Neuronal stem cell (in vitro differentiated cells): ENCODE data around the gene PAK3.

Experiments
- DNase-seq: peaks from one replicate; pipeline ENCODE4 v3.0.0-alpha.2; 2013; ENCODE audit warnings: low spot score
- H2AFZ ChIP-seq: one replicate; pipeline ENCODE4 v1.6.1; 2013; ENCODE audit warnings: mild to moderate bottlenecking, low read length, inconsistent platforms
- H2AK5ac ChIP-seq: 2 replicates; pipeline ENCODE4 v1.6.1; 2013; ENCODE audit warnings: low read depth, mild to moderate bottlenecking, inconsistent platforms, low read length, moderate library complexity, mixed read lengths
- H2BK120ac ChIP-seq: 2 replicates; pipeline ENCODE4 v1.6.1; 2013; ENCODE audit warnings: low read depth, mild to moderate bottlenecking, inconsistent platforms, low read length, moderate library complexity, mixed read lengths
- H2BK12ac ChIP-seq: one replicate; pipeline ENCODE4 v1.6.1; 2013; ENCODE audit warnings: low read length, inconsistent platforms
- H2BK15ac ChIP-seq: 2 replicates; pipeline ENCODE4 v1.6.1; 2013; ENCODE audit warnings: mild to moderate bottlenecking, low read length, inconsistent platforms, mixed read lengths
- H2BK5ac ChIP-seq: one replicate; pipeline ENCODE4 v1.6.1; 2013; ENCODE audit warnings: inconsistent platforms, mild to moderate bottlenecking, low read length, moderate library complexity
- H3K14ac ChIP-seq: one replicate; pipeline ENCODE4 v1.6.1; 2013; ENCODE audit warnings: low read length, inconsistent platforms
- H3K18ac ChIP-seq: 2 replicates; pipeline ENCODE4 v1.6.1; 2013; ENCODE audit warnings: low read length, inconsistent platforms
- H3K23ac ChIP-seq: 2 replicates; pipeline ENCODE4 v1.6.1; 2013; ENCODE audit warnings: low read depth, mild to moderate bottlenecking, mixed read lengths, low read length, inconsistent platforms; ENCODE audit not compliant: poor library complexity
- H3K27ac ChIP-seq: replicated peaks from 3 replicates; pipeline ENCODE4 v1.5.1; 2013; ENCODE audit warnings: low read length, inconsistent platforms
- H3K27me3 ChIP-seq, 3 experiments: 2 replicates each; pipeline ENCODE4 v1.6.1; 2013; ENCODE audit warnings: low read length in 3 of 3, mild to moderate bottlenecking in 2 of 3, inconsistent platforms in 1 of 3, low read depth in 1 of 3, mixed read lengths in 1 of 3, moderate library complexity in 1 of 3; ENCODE audit not compliant: control insufficient read depth in 3 of 3, insufficient read depth in 3 of 3
- H3K36me3 ChIP-seq, 2 donors: replicated peaks in 1 of 2; 2 replicates each; pipeline ENCODE4 v1.6.1; 2013; ENCODE audit warnings: low read length in 2 of 2; ENCODE audit not compliant: control insufficient read depth in 2 of 2, insufficient read depth in 2 of 2
- H3K4ac ChIP-seq: 2 replicates; pipeline ENCODE4 v1.6.1; 2013; ENCODE audit warnings: inconsistent platforms, mild to moderate bottlenecking, low read length, moderate library complexity
- H3K4me1 ChIP-seq, 2 donors: 1 replicate in 1 of 2; 2 replicates in 1 of 2; pipeline ENCODE4 v1.6.1; 2013; ENCODE audit warnings: low read length in 2 of 2, low read depth in 1 of 2; ENCODE audit not compliant: control insufficient read depth in 2 of 2, insufficient read depth in 1 of 2
- H3K4me2 ChIP-seq: one replicate; pipeline ENCODE4 v1.6.1; 2013; ENCODE audit warnings: mild to moderate bottlenecking, low read length, inconsistent platforms; ENCODE audit not compliant: insufficient read depth, poor library complexity, severe bottlenecking
- H3K4me3 ChIP-seq, 2 donors: 2 replicates each; pipeline ENCODE4 v1.5.1; 2013; ENCODE audit warnings: low read length in 2 of 2, mild to moderate bottlenecking in 2 of 2, inconsistent platforms in 1 of 2, moderate library complexity in 1 of 2
- H3K79me1 ChIP-seq: one replicate; pipeline ENCODE4 v1.6.1; 2013; ENCODE audit warnings: low read depth, mild to moderate bottlenecking, inconsistent platforms, low read length, moderate library complexity
- H3K9ac ChIP-seq: one replicate; pipeline ENCODE4 v1.6.1; 2013; ENCODE audit warnings: mild to moderate bottlenecking, low read depth, low read length, inconsistent platforms; ENCODE audit not compliant: poor library complexity
- H3K9me3 ChIP-seq, 2 donors: replicated peaks in 1 of 2; 2 replicates each; pipeline versions ENCODE3 to v1.6.1; 2013; ENCODE audit warnings: low read length in 2 of 2, mild to moderate bottlenecking in 2 of 2, inconsistent platforms in 1 of 2, low read depth in 1 of 2, mixed read lengths in 1 of 2, moderate library complexity in 1 of 2; ENCODE audit not compliant: control insufficient read depth in 2 of 2, insufficient read depth in 1 of 2
- H4K8ac ChIP-seq: one replicate; pipeline ENCODE4 v1.6.1; 2013; ENCODE audit warnings: low read depth, mild to moderate bottlenecking, inconsistent platforms, low read length, moderate library complexity
- H4K91ac ChIP-seq: one replicate; pipeline ENCODE4 v1.6.1; 2013; ENCODE audit warnings: low read length, low read depth, mild to moderate bottlenecking, inconsistent platforms; ENCODE audit not compliant: poor library complexity
- WGBS, 2 donors: extraction: QIAGEN DNeasy Blood & Tissue Kit; methylation state at CpG; one replicate each; pipeline ENCODE4 v1.1.7; 2013; ENCODE audit warnings: missing lambda C conversion rate in 2 of 2, mixed read lengths in 1 of 2; ENCODE audit not compliant: insufficient read length in 2 of 2, insufficient replicate concordance in 1 of 2; ENCODE audit errors: extremely low coverage in 2 of 2; 5-methylcytosine and 5-hydroxymethylcytosine counted together

Gene PAK3

DNA sequence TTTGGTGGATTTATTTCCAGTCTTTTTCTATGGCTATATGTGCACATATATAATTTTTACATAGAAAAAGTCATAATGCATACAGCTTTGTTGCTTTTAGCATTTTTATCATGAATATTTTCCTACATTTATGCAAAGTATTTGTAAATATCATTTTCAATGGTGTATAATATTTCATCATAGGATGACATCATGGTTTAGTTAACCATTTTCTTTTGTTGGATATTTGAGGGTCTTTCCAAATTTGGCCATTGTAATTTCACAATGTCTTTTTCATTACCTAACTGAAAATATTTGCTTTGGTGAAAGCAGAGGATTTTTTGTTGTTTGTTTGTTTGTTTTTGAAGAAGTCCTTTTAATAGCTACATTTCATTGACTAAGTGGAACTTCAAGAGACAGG is 31.0 kb downstream of the PAK3 start:
- H2AFZ ChIP-seq: no peak overlapping the region
- H3K14ac ChIP-seq: no peak overlapping the region
- H3K79me1 ChIP-seq: no peaks in the 10 kb centered on the region
- H3K27me3 ChIP-seq: no peaks in the 10 kb centered on the region
- no peak for DNase-seq
- H3K23ac ChIP-seq: no peak overlapping the region
- no peak overlapping the region for H3K9ac ChIP-seq
- H3K4ac ChIP-seq: no peak overlapping the region
- H3K9me3 ChIP-seq: no peaks in the 10 kb centered on the region
- H2BK12ac ChIP-seq: no peak overlapping the region
- no peak overlapping the region for H3K4me2 ChIP-seq
- H2BK5ac ChIP-seq: no peak overlapping the region
- no peaks in the 10 kb centered on the region for H3K4me1 ChIP-seq
- H4K8ac ChIP-seq: no peak overlapping the region
- H2BK15ac ChIP-seq: no peak overlapping the region
- H3K36me3 ChIP-seq: no peaks in the 10 kb centered on the region
- no peak overlapping the region for H2AK5ac ChIP-seq
- H4K91ac ChIP-seq: no peak overlapping the region
- H3K27ac ChIP-seq: no peak overlapping the region
- no peak overlapping the region for H3K4me3 ChIP-seq
- no peak overlapping the region for H2BK120ac ChIP-seq
- no peak overlapping the region for H3K18ac ChIP-seq

DNA sequence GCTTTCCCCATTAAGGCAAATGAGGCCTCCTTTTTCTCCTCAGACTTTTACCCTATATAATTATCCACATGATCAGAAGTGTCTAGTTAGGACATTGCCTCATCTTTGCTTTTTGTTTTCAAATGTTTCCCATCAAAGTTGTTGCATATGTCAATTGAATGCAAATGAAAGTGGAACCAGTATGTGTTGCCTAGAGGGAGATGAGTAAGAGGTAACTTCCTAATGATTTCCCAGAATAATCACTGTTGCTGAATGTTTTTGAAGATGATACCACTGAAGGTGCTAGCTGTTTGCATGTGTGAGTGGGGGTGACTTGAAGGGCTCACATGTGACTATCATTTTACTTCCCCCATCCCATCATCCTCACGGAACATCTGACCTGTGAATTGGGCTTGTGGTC is 33.9 kb downstream of the PAK3 start:
- peaks cover 0 to 2% of the 10 kb centered on the region in 2 donors for H3K4me1 ChIP-seq
- no peak overlapping the region for H3K23ac ChIP-seq
- H2AK5ac ChIP-seq: no peak overlapping the region
- H4K8ac ChIP-seq: no peak overlapping the region
- H2AFZ ChIP-seq: no peak overlapping the region
- no peak overlapping the region for H4K91ac ChIP-seq
- no peaks in the 10 kb centered on the region for H3K79me1 ChIP-seq
- H3K9ac ChIP-seq: no peak overlapping the region
- H3K4ac ChIP-seq: no peak overlapping the region
- H2BK5ac ChIP-seq: no peak overlapping the region
- H2BK12ac ChIP-seq: no peak overlapping the region
- H3K9me3 ChIP-seq: no peaks in the 10 kb centered on the region
- peaks cover 0 to 4% (median 0%) of the 10 kb centered on the region in 3 experiments for H3K27me3 ChIP-seq
- H3K4me3 ChIP-seq: no peak overlapping the region
- no peaks in the 10 kb centered on the region for H3K36me3 ChIP-seq
- H3K27ac ChIP-seq: no peak overlapping the region
- WGBS, 2 donors: no CpG with 5 or more reads among the region's 1 CpG
- no peak overlapping the region for H3K4me2 ChIP-seq
- H2BK120ac ChIP-seq: no peak overlapping the region
- no peak overlapping the region for H2BK15ac ChIP-seq
- no peak for DNase-seq
- H3K14ac ChIP-seq: no peak overlapping the region
- no peak overlapping the region for H3K18ac ChIP-seq

DNA sequence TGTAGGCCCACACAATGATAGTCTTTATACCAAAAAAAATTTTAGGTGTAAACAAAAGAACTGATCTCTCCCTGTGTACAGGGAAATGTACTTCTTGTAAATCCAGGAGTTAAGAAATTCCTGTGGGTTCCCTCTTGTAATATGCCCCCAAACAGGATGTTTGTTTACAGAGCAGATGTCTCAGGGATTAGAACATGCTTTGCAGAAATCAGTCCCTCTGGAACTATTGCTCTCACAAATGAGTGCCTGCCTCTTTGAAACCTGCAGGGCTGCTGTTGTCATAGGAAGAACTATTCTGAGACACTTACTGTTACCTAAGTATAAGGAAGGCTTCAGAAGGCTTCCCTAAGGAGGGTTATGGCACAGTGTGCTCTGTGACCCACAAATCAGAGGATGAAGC is 35.6 kb downstream of the PAK3 start:
- Histone ChIP-seq H2AK5ac (no peak overlapping the region), H3K36me3 (no peaks in the 10 kb centered on the region), H3K9me3 (no peaks in the 10 kb centered on the region), H3K4me1 (peaks cover 0 to 2% of the 10 kb centered on the region in 2 donors), H3K27me3 (peaks cover 0 to 4% (median 0%) of the 10 kb centered on the region in 3 experiments), H2BK15ac (no peak overlapping the region), H2BK5ac (no peak overlapping the region), H3K4me3 (no peak overlapping the region), H2BK12ac (no peak overlapping the region), H3K4ac (no peak overlapping the region), H3K14ac (no peak overlapping the region), H3K9ac (no peak overlapping the region), H3K18ac (no peak overlapping the region), H3K27ac (no peak overlapping the region), H3K23ac (no peak overlapping the region), H3K4me2 (no peak overlapping the region), H3K79me1 (no peaks in the 10 kb centered on the region), H4K8ac (no peak overlapping the region), H2BK120ac (no peak overlapping the region), H4K91ac (no peak overlapping the region), H2AFZ (no peak overlapping the region)
- no peak for DNase-seq

DNA sequence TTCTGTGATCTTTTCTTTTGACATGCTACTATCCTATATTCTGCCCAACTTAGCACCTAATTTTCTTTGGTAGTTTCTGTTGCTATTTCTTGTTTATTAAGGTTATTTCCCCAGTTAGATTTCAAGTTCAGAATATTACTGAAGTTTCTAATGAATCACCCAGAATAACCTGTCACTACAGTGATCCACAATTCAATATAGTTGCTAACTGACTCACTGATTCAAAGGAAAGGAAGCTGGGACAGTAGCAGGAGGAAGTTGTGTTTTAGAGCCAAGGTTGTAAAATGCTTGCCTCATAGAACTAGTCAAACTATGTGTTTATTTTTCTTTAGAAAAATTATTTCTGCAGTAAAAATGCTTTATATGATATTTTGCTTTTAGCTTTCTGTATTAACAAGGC is 37.4 kb downstream of the PAK3 start:
- Histone ChIP-seq H4K8ac (no peak overlapping the region), H3K9ac (no peak overlapping the region), H2BK12ac (no peak overlapping the region), H3K4ac (no peak overlapping the region), H3K4me3 (no peak overlapping the region), H3K23ac (no peak overlapping the region), H2AFZ (no peak overlapping the region), H3K4me2 (no peak overlapping the region), H2BK120ac (no peak overlapping the region), H3K9me3 (no peaks in the 10 kb centered on the region), H3K27ac (no peak overlapping the region), H3K79me1 (no peaks in the 10 kb centered on the region), H2BK15ac (no peak overlapping the region), H3K36me3 (no peaks in the 10 kb centered on the region), H3K18ac (no peak overlapping the region), H4K91ac (no peak overlapping the region), H2AK5ac (no peak overlapping the region), H3K4me1 (peaks cover 0 to 2% of the 10 kb centered on the region in 2 donors), H3K14ac (no peak overlapping the region), H2BK5ac (no peak overlapping the region), H3K27me3 (peaks cover 0 to 4% (median 0%) of the 10 kb centered on the region in 3 experiments)
- DNase-seq: no peak
